ENCODE data around the gene LACTB.
A peak's percentile ranks its signal among the peaks of the same experiment; 100 is the strongest.

LACTB gene

GRCh38 chr15:63156086-63156710 is 34.5 kb downstream of the LACTB start:
- H3K4me1 ChIP-seq (ENCODE audit: control insufficient read depth, insufficient read depth, low read length, poor library complexity, severe bottlenecking), result peaks cover 3% of the 10 kb centered on the region
- H3K9me3 ChIP-seq (ENCODE audit: control insufficient read depth, low read length), result no peaks in the 10 kb centered on the region
- H3K36me3 ChIP-seq (ENCODE audit: control insufficient read depth, insufficient read depth, low read length), result peaks cover 40% of the 10 kb centered on the region
- H3K4me3 ChIP-seq (ENCODE audit: extremely low read depth, insufficient read depth, low read length, poor library complexity, severe bottlenecking), result peak overlapping the region; percentile 90
- peak overlapping the region; percentile 97 for H3K27ac ChIP-seq (ENCODE audit: low read depth, low read length, severe bottlenecking)
- 10 to 20% methylated on average over 7 of the region's 10 CpGs for WGBS, 2 experiments (ENCODE audit: insufficient coverage in 2 of 2)

GRCh38 chr15:63156755-63157117 is 35.1 kb downstream of the LACTB start:
- 0 to 1% methylated on average over 16 of the region's 16 CpGs for WGBS, 2 experiments (ENCODE audit: insufficient coverage in 2 of 2)
- Histone ChIP-seq H3K36me3 (ENCODE audit: control insufficient read depth, insufficient read depth, low read length) (peaks cover 35% of the 10 kb centered on the region), H3K4me1 (ENCODE audit: control insufficient read depth, insufficient read depth, low read length, poor library complexity, severe bottlenecking) (peaks cover 3% of the 10 kb centered on the region), H3K4me3 (ENCODE audit: extremely low read depth, insufficient read depth, low read length, poor library complexity, severe bottlenecking) (peak overlapping the region; percentile 90), H3K9me3 (ENCODE audit: control insufficient read depth, low read length) (no peaks in the 10 kb centered on the region), H3K27ac (ENCODE audit: low read depth, low read length, severe bottlenecking) (peak overlapping the region; percentile 97)

GRCh38 chr15:63157118-63157843 is 35.6 kb downstream of the LACTB start, which contains the start of gene RPS27L:
Gene RPS27L (minus strand): TSS chr15:63157477. CDS start chr15:63157405, 72 bp downstream.
- Histone ChIP-seq H3K27ac (ENCODE audit: low read depth, low read length, severe bottlenecking) (peak within 1 kb of the TSS; percentile 97), H3K9me3 (ENCODE audit: control insufficient read depth, low read length) (no peaks in the 10 kb centered on the region), H3K36me3 (ENCODE audit: control insufficient read depth, insufficient read depth, low read length) (peaks cover 29% of the 10 kb centered on the region), H3K4me1 (ENCODE audit: control insufficient read depth, insufficient read depth, low read length, poor library complexity, severe bottlenecking) (peaks cover 3% of the 10 kb centered on the region), H3K4me3 (ENCODE audit: extremely low read depth, insufficient read depth, low read length, poor library complexity, severe bottlenecking) (peak within 1 kb of the TSS; percentile 90)
- WGBS, 2 experiments (ENCODE audit: insufficient coverage in 2 of 2), result 0% methylated on average over 37 to 40 of the region's 60 CpGs

GRCh38 chr15:63157891-63158431 is 36.3 kb downstream of the LACTB start:
- 2 to 9% methylated on average over 11 to 13 of the region's 18 CpGs for WGBS, 2 experiments (ENCODE audit: insufficient coverage in 2 of 2)

DNA sequence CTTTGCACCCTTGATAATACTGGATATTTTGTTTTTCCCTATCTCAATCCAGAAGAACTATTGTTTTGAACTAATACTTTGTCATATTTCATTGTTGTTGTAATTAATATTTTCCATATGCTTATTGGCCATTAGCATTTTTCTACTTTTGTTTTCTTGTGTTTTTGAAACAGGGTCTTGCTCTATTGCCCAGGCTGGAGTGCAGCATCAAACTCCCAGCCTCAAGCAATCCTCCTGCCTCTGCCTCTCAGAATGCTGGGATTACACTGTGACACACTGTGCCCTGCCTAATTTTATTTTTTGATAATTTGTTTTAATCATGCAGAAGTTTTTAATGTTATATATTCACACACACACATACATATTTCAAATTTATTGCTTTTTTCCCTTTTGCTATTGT is 39.0 kb downstream of the LACTB start:
- no peak overlapping the region for H3K27ac ChIP-seq (ENCODE audit: low read depth, low read length, severe bottlenecking)
- no peaks in the 10 kb centered on the region for H3K4me1 ChIP-seq (ENCODE audit: control insufficient read depth, insufficient read depth, low read length, poor library complexity, severe bottlenecking)
- H3K9me3 ChIP-seq (ENCODE audit: control insufficient read depth, low read length), result no peaks in the 10 kb centered on the region
- H3K36me3 ChIP-seq (ENCODE audit: control insufficient read depth, insufficient read depth, low read length), result peaks cover 3% of the 10 kb centered on the region
- H3K4me3 ChIP-seq (ENCODE audit: extremely low read depth, insufficient read depth, low read length, poor library complexity, severe bottlenecking), result no peak overlapping the region

More at GRCh38 chr15:63157891-63158431, 36.3 kb downstream of the LACTB start:
- peaks cover 3% of the 10 kb centered on the region for H3K4me1 ChIP-seq (ENCODE audit: control insufficient read depth, insufficient read depth, low read length, poor library complexity, severe bottlenecking)
- peak overlapping the region; percentile 90 for H3K4me3 ChIP-seq (ENCODE audit: extremely low read depth, insufficient read depth, low read length, poor library complexity, severe bottlenecking)
- H3K27ac ChIP-seq (ENCODE audit: low read depth, low read length, severe bottlenecking), result peak overlapping the region; percentile 97
- H3K9me3 ChIP-seq (ENCODE audit: control insufficient read depth, low read length), result no peaks in the 10 kb centered on the region
- peaks cover 23% of the 10 kb centered on the region for H3K36me3 ChIP-seq (ENCODE audit: control insufficient read depth, insufficient read depth, low read length)

DNA sequence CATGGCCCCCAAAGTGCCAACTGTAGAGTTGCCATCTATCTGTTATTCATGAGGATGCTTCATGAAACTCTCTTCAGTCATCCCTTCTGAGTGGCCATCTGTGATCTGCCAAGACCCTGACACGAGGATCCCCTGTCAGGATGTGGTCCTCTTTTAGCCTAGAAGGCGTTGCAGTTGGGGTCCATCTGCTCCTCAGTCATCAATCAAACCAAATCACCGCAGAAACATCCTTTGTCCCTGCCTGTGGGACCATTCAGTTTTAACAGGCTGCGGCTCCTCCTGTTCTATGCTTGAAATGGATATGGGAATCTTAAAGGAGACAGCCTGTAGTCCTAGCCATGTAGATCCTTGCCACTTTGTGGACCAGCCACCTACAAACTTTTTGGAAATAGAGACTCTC is 41.6 kb downstream of the LACTB start:
- Histone ChIP-seq H3K4me1 (ENCODE audit: control insufficient read depth, insufficient read depth, low read length, poor library complexity, severe bottlenecking) (no peaks in the 10 kb centered on the region), H3K36me3 (ENCODE audit: control insufficient read depth, insufficient read depth, low read length) (peaks cover 3% of the 10 kb centered on the region), H3K4me3 (ENCODE audit: extremely low read depth, insufficient read depth, low read length, poor library complexity, severe bottlenecking) (no peak overlapping the region), H3K9me3 (ENCODE audit: control insufficient read depth, low read length) (no peaks in the 10 kb centered on the region), H3K27ac (ENCODE audit: low read depth, low read length, severe bottlenecking) (no peak overlapping the region)
- 77 to 86% methylated on average over 2 to 3 of the region's 4 CpGs for WGBS, 2 experiments (ENCODE audit: insufficient coverage in 2 of 2)

DNA sequence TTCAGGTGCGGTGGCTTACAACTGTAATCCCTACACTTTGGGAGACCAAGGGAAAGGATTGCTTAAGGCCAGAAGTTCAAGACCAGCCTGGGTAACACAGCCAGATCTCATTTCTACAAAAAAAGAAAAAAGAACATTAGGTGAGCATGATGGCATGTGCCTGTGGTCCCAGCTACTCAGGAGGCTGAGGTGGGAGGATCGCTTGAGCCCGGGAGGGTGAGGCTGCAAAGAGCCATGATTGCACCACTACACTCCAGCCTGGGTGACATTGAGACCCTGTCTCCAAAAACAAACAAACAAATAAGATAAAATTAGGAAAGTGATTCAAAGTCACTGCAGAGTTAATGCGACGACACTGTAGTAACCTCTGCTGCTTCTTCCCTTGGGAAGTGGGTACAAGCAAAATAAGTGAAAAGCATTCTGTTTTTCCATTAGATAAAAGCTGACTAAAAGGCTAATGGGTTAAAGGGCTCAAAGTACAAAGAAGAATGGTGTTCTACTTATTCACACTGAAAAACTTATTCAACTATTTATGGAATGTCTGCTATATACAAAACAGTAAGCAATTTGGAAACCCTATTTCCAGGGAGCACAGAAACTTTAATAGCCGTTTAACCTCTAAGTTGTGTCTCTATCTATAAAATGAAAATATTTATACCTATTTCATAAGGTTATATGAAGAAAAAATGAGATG is 43.7 kb downstream of the LACTB start:
- Histone ChIP-seq H3K27ac (ENCODE audit: low read depth, low read length, severe bottlenecking) (no peak overlapping the region), H3K4me1 (ENCODE audit: control insufficient read depth, insufficient read depth, low read length, poor library complexity, severe bottlenecking) (no peaks in the 10 kb centered on the region), H3K9me3 (ENCODE audit: control insufficient read depth, low read length) (no peaks in the 10 kb centered on the region), H3K4me3 (ENCODE audit: extremely low read depth, insufficient read depth, low read length, poor library complexity, severe bottlenecking) (no peak overlapping the region), H3K36me3 (ENCODE audit: control insufficient read depth, insufficient read depth, low read length) (no peaks in the 10 kb centered on the region)
- WGBS, 2 experiments (ENCODE audit: insufficient coverage in 2 of 2), result 93 to 100% methylated on average over 2 to 5 of the region's 6 CpGs

- no peaks in the 10 kb centered on the region for H3K9me3 ChIP-seq (ENCODE audit: control insufficient read depth, low read length)
- no peaks in the 10 kb centered on the region for H3K4me1 ChIP-seq (ENCODE audit: control insufficient read depth, insufficient read depth, low read length, poor library complexity, severe bottlenecking)
- WGBS, 2 experiments (ENCODE audit: insufficient coverage in 2 of 2), result 90% methylated on average over 2 of the region's 2 CpGs; no CpG with 5 or more reads in 1 of the 2 experiments
- no peak overlapping the region for H3K4me3 ChIP-seq (ENCODE audit: extremely low read depth, insufficient read depth, low read length, poor library complexity, severe bottlenecking)
- no peak overlapping the region for H3K27ac ChIP-seq (ENCODE audit: low read depth, low read length, severe bottlenecking)
- no peaks in the 10 kb centered on the region for H3K36me3 ChIP-seq (ENCODE audit: control insufficient read depth, insufficient read depth, low read length)
Observed at GRCh38 chr15:63166219-63166618, 44.6 kb downstream of the LACTB start.

- no peaks in the 10 kb centered on the region for H3K4me1 ChIP-seq (ENCODE audit: control insufficient read depth, insufficient read depth, low read length, poor library complexity, severe bottlenecking)
- H3K27ac ChIP-seq (ENCODE audit: low read depth, low read length, severe bottlenecking), result no peak overlapping the region
- H3K36me3 ChIP-seq (ENCODE audit: control insufficient read depth, insufficient read depth, low read length), result no peaks in the 10 kb centered on the region
- H3K9me3 ChIP-seq (ENCODE audit: control insufficient read depth, low read length), result no peaks in the 10 kb centered on the region
- WGBS, 2 experiments (ENCODE audit: insufficient coverage in 2 of 2), result 80 to 92% methylated on average over 2 of the region's 2 CpGs
- no peak overlapping the region for H3K4me3 ChIP-seq (ENCODE audit: extremely low read depth, insufficient read depth, low read length, poor library complexity, severe bottlenecking)
Observed at GRCh38 chr15:63169788-63170187, 48.1 kb downstream of the LACTB start.

GRCh38 chr15:63172376-63172775 is 50.7 kb downstream of the LACTB start:
- WGBS, 2 experiments (ENCODE audit: insufficient coverage in 2 of 2), result 90 to 100% methylated on average over 2 of the region's 5 CpGs
- Histone ChIP-seq H3K36me3 (ENCODE audit: control insufficient read depth, insufficient read depth, low read length) (no peaks in the 10 kb centered on the region), H3K4me3 (ENCODE audit: extremely low read depth, insufficient read depth, low read length, poor library complexity, severe bottlenecking) (no peak overlapping the region), H3K4me1 (ENCODE audit: control insufficient read depth, insufficient read depth, low read length, poor library complexity, severe bottlenecking) (peaks cover 5% of the 10 kb centered on the region), H3K27ac (ENCODE audit: low read depth, low read length, severe bottlenecking) (no peak overlapping the region), H3K9me3 (ENCODE audit: control insufficient read depth, low read length) (no peaks in the 10 kb centered on the region)
